Measurements from ENCODE around the gene FAM170B. TPM values are rescaled to one million over a fixed set of nuclear protein-coding genes. Genes with fewer than 3 reads are reported as not detected.
A peak's percentile ranks its signal among the peaks of the same experiment; 100 is the strongest.

The FAM170B gene
- total and polyA plus RNA-seq, 9 of the 15 experiments (the other 6 are each of a cell fraction or from before 2014, with no cell fraction given) = 0.11 to 0.21 TPM; not detected in 7

GRCh38 chr10:49182776-49183175 lies 49.0 kb upstream of the FAM170B start (continued):
- no peak for TF ChIP-seq ZNF12 (CRISPR knock-in tag; IDR thresholded peaks at IDR 0.05)
- TF ChIP-seq ZKSCAN8 (CRISPR knock-in tag; IDR thresholded peaks at IDR 0.05) = no peak
- peak; percentile 6; the same call in 1 of the 2 replicates for TF ChIP-seq NFRKB (IDR thresholded peaks at IDR 0.05; ENCODE audit: low read depth)
- no peak for TF ChIP-seq ZNF75A (CRISPR knock-in tag; IDR thresholded peaks at IDR 0.05)
- TF ChIP-seq ZBTB8A (IDR thresholded peaks at IDR 0.05; ENCODE audit: partially characterized antibody) = no peak
- TF ChIP-seq DMBX1 (CRISPR knock-in tag; IDR thresholded peaks at IDR 0.05; ENCODE audit: borderline replicate concordance) = peak; percentile 67; the same call in 1 of the 2 replicates
- TF ChIP-seq ZNF655 (CRISPR knock-in tag; IDR thresholded peaks at IDR 0.05) = no peak
- TF ChIP-seq ARNT (IDR thresholded peaks at IDR 0.05) = no peak
- no peak for TF ChIP-seq GMEB1 (CRISPR knock-in tag; IDR thresholded peaks at IDR 0.05)
- TF ChIP-seq ZNF584 (CRISPR knock-in tag; IDR thresholded peaks at IDR 0.05; ENCODE audit: low read depth) = no peak
- no peak for TF ChIP-seq SOX6 (IDR thresholded peaks at IDR 0.05)
- no peak for TF ChIP-seq BACH1 (tag; IDR thresholded peaks at IDR 0.05)
- TF ChIP-seq POLR2B (IDR thresholded peaks at IDR 0.05; ENCODE audit: low read depth, partially characterized antibody) = no peak
- TF ChIP-seq ZNF764 (CRISPR knock-in tag; IDR thresholded peaks at IDR 0.05; ENCODE audit: low read depth) = no peak
- no peak for TF ChIP-seq DLX4 (CRISPR knock-in tag; IDR thresholded peaks at IDR 0.05)
- no peak for TF ChIP-seq NCOA6 (IDR thresholded peaks at IDR 0.05)
- TF ChIP-seq GTF2F1 (IDR thresholded peaks at IDR 0.05; ENCODE audit: low read depth, low read length) = no peak
- no peak for TF ChIP-seq SPI1 (IDR thresholded peaks at IDR 0.05; ENCODE audit: borderline replicate concordance, low read depth, low read length)
- TF ChIP-seq HMBOX1 (IDR thresholded peaks at IDR 0.05) = no peak
- TF ChIP-seq CLOCK (CRISPR knock-in tag; IDR thresholded peaks at IDR 0.05; ENCODE audit: borderline replicate concordance) = no peak
- TF ChIP-seq SETDB1 (IDR thresholded peaks at IDR 0.05; ENCODE audit: low read length) = no peak
- no peak for TF ChIP-seq MAFK (IDR thresholded peaks at IDR 0.05; ENCODE audit: low read length)
- TF ChIP-seq TAF9B (IDR thresholded peaks at IDR 0.05; ENCODE audit: partially characterized antibody) = no peak
- 0 out of 4 replicates have a peak, but pooled peaks of 1 of the 2 experiments have one; percentile 35 for TF ChIP-seq MAZ (CRISPR knock-in tag; conservative IDR thresholded peaks at IDR 0.05 in 1 of 2, IDR thresholded peaks at IDR 0.05 in 1 of 2)
- no peak for TF ChIP-seq ZNF586 (CRISPR knock-in tag; conservative IDR thresholded peaks at IDR 0.05)

Data from K562 (cell line).